H9 (cell line): ENCODE results near the gene TYW3. TPM values are rescaled to one million over a fixed set of nuclear protein-coding genes. Genes with fewer than 3 reads are reported as not detected.

Experiments
- DNase-seq: peaks from one replicate; pipeline ENCODE4 v3.0.0-alpha.2; 2017
- H2AFZ ChIP-seq: one replicate; pipeline ENCODE4 v1.6.1; 2013; ENCODE audit warnings: mild to moderate bottlenecking, low read length, control low read depth, moderate library complexity
- H2AK5ac ChIP-seq: 2 replicates; pipeline ENCODE4 v1.6.1; 2013; ENCODE audit warnings: low read length, control low read depth, mixed read lengths; ENCODE audit not compliant: insufficient read length
- H2BK120ac ChIP-seq: one replicate; pipeline ENCODE4 v1.6.1; 2013; ENCODE audit warnings: low read depth, mild to moderate bottlenecking, low read length, control low read depth, inconsistent platforms; ENCODE audit not compliant: poor library complexity, severe bottlenecking
- H2BK12ac ChIP-seq: 2 replicates; pipeline ENCODE4 v1.6.1; 2013; ENCODE audit warnings: low read length, control low read depth, mixed read lengths, low read depth; ENCODE audit not compliant: insufficient read length
- H2BK15ac ChIP-seq: 2 replicates; pipeline ENCODE4 v1.6.1; 2013; ENCODE audit warnings: low read depth, low read length, control low read depth
- H2BK20ac ChIP-seq: one replicate; pipeline ENCODE4 v1.6.1; 2013; ENCODE audit warnings: low read depth, mild to moderate bottlenecking, low read length, control low read depth, inconsistent platforms; ENCODE audit not compliant: poor library complexity, severe bottlenecking
- H2BK5ac ChIP-seq: 2 replicates; pipeline ENCODE4 v1.6.1; 2013; ENCODE audit warnings: low read length, control low read depth, mixed read lengths; ENCODE audit not compliant: insufficient read length
- H3K14ac ChIP-seq: 2 replicates; pipeline ENCODE4 v1.6.1; 2013; ENCODE audit warnings: low read length, control low read depth; ENCODE audit not compliant: insufficient read depth
- H3K18ac ChIP-seq: 2 replicates; pipeline ENCODE4 v1.6.1; 2013; ENCODE audit warnings: low read depth, mild to moderate bottlenecking, mixed read lengths, low read length, control low read depth; ENCODE audit not compliant: insufficient read length
- H3K23ac ChIP-seq: 2 replicates; pipeline ENCODE4 v1.6.1; 2013; ENCODE audit warnings: low read length, control low read depth, mixed read lengths, low read depth; ENCODE audit not compliant: insufficient read length
- H3K23me2 ChIP-seq: 2 replicates; pipeline ENCODE4 v1.6.1; 2013; ENCODE audit warnings: low read depth, mild to moderate bottlenecking, mixed read lengths, low read length, control low read depth; ENCODE audit not compliant: insufficient read length, poor library complexity, severe bottlenecking
- H3K27ac ChIP-seq: 2 replicates; pipeline ENCODE4 v1.5.1; 2013; ENCODE audit warnings: low read length, control low read depth, mixed read lengths, low read depth; ENCODE audit not compliant: insufficient read length
- H3K27me3 ChIP-seq: 2 replicates; pipeline ENCODE4 v1.6.1; 2013; ENCODE audit warnings: low read length, control low read depth, inconsistent platforms; ENCODE audit not compliant: insufficient read depth
- H3K4ac ChIP-seq: 2 replicates; pipeline ENCODE4 v1.6.1; 2013; ENCODE audit warnings: low read depth, mild to moderate bottlenecking, control low read depth, inconsistent platforms, low read length, moderate library complexity
- H3K4me1 ChIP-seq: 2 replicates; pipeline ENCODE4 v1.6.1; 2013; ENCODE audit warnings: low read length, control low read depth, inconsistent platforms; ENCODE audit not compliant: insufficient read depth
- H3K4me2 ChIP-seq: 2 replicates; pipeline ENCODE4 v1.6.1; 2013; ENCODE audit warnings: low read length, control low read depth, mixed read lengths; ENCODE audit not compliant: insufficient read length, insufficient read depth
- H3K56ac ChIP-seq: 2 replicates; pipeline ENCODE4 v1.6.1; 2013; ENCODE audit warnings: low read depth, mild to moderate bottlenecking, mixed read lengths, low read length, control low read depth; ENCODE audit not compliant: insufficient read length
- H3K79me1 ChIP-seq: 2 replicates; pipeline ENCODE4 v1.6.1; 2013; ENCODE audit warnings: low read depth, mild to moderate bottlenecking, moderate library complexity, low read length, control low read depth, inconsistent platforms; ENCODE audit not compliant: insufficient read depth, poor library complexity, severe bottlenecking
- H3K79me2 ChIP-seq: 2 replicates; pipeline ENCODE4 v1.6.1; 2013; ENCODE audit warnings: low read length, control low read depth, inconsistent platforms; ENCODE audit not compliant: insufficient read depth
- H3K9ac ChIP-seq: 2 replicates; pipeline ENCODE4 v1.6.1; 2013; ENCODE audit warnings: low read length, control low read depth, mixed read lengths; ENCODE audit not compliant: insufficient read length; ENCODE audit errors: extremely low read depth
- H3K9me3 ChIP-seq: one replicate; pipeline ENCODE4 v1.6.1; 2013; ENCODE audit warnings: low read depth, low read length, inconsistent platforms; ENCODE audit not compliant: control insufficient read depth
- H3T11ph ChIP-seq: one replicate; pipeline ENCODE4 v1.6.1; 2013; ENCODE audit warnings: mild to moderate bottlenecking, low read length, control low read depth, inconsistent platforms
- H4K20me1 ChIP-seq: one replicate; pipeline ENCODE4 v1.6.1; 2013; ENCODE audit not compliant: control insufficient read depth, insufficient read length, insufficient read depth
- H4K5ac ChIP-seq: 2 replicates; pipeline ENCODE4 v1.6.1; 2013; ENCODE audit warnings: low read depth, mild to moderate bottlenecking, mixed read lengths, low read length, control low read depth; ENCODE audit not compliant: insufficient read length
- H4K8ac ChIP-seq: replicated peaks from 2 replicates; pipeline ENCODE4 v1.6.1; 2013; ENCODE audit warnings: low read length, control low read depth, mixed read lengths, low read depth; ENCODE audit not compliant: insufficient read length
- H4K91ac ChIP-seq: 2 replicates; pipeline ENCODE4 v1.6.1; 2013; ENCODE audit warnings: low read depth, mild to moderate bottlenecking, moderate library complexity, mixed read lengths, low read length, control low read depth; ENCODE audit not compliant: insufficient read length
- H3K27ac Mint-ChIP-seq, 3 experiments: 2 replicates in 2 of 3; 3 replicates in 1 of 3; pipeline ENCODE4 v1.8.0; 2020 to 2021; ENCODE audit warnings: mixed read lengths in 3 of 3, mild to moderate bottlenecking in 1 of 3, moderate library complexity in 1 of 3
- H3K27me3 Mint-ChIP-seq: 2 replicates; pipeline ENCODE4 v1.8.0; 2021; ENCODE audit warnings: low read depth, mild to moderate bottlenecking, moderate library complexity, mixed read lengths
- H3K36me3 Mint-ChIP-seq, 3 experiments: 2 replicates in 2 of 3; 3 replicates in 1 of 3; pipeline ENCODE4 v1.8.0; 2020 to 2021; ENCODE audit warnings: low read depth in 3 of 3, mixed read lengths in 3 of 3; ENCODE audit not compliant: insufficient read depth in 1 of 3
- H3K4me1 Mint-ChIP-seq, 2 experiments: 2 replicates each; pipeline ENCODE4 v1.8.0; 2020; ENCODE audit warnings: mixed read lengths in 2 of 2
- H3K4me3 Mint-ChIP-seq, 2 experiments: 2 replicates in 1 of 2; 3 replicates in 1 of 2; pipeline ENCODE4 v1.8.0; 2020 to 2021; ENCODE audit warnings: mild to moderate bottlenecking in 2 of 2, mixed read lengths in 2 of 2, moderate library complexity in 1 of 2
- H3K9me3 Mint-ChIP-seq, 2 experiments: 2 replicates in 1 of 2; 3 replicates in 1 of 2; pipeline ENCODE4 v1.8.0; 2020; ENCODE audit warnings: mild to moderate bottlenecking in 2 of 2, mixed read lengths in 2 of 2, moderate library complexity in 1 of 2
- WGBS: extraction: QIAGEN DNeasy Blood & Tissue Kit; methylation state at CpG from one replicate; pipeline ENCODE4 v1.1.7; 2013; ENCODE audit warnings: missing lambda C conversion rate, low lambda C conversion rate, mixed read lengths; ENCODE audit not compliant: insufficient read length; ENCODE audit errors: extremely low coverage; 5-methylcytosine and 5-hydroxymethylcytosine counted together
- total RNA-seq: library from RNA; stranded (reverse); gene quantifications from 2 replicates; pipeline ENCODE4 v1.2.1, GENCODE V29; 2021
- TF ChIP-seq, protein P1 (sequence below): fragments of 200-600 bp; sonication (generic); conservative IDR thresholded peaks from 3 replicates; pipeline ENCODE4 v1.8.0; 2021; ENCODE audit warnings: antibody characterized with exemption, mild to moderate bottlenecking

TYW3 gene
- total RNA-seq, 1 experiment from 2014 or later = 10.9 TPM

DNA sequence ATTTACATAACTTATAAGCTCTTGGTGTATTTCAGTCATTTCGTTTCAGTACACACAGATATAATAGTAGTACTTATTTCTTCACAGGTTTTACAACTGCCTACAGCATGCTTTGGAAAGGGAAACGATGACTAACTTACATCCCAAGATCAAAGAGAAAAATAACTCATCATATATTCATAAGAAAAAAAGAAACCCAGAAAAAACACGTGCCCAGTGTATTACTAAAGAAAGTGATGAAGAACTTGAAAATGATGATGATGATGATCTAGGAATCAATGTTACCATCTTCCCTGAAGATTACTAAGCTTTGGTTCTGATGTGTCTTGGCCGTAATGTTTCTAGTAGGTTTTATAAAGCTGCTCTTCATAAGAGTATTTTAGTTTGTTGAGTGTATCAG, 30.9 kb downstream of the TYW3 start:
- Histone ChIP-seq H3K27me3 (no peaks in the 10 kb centered on the region), H2BK12ac (no peak overlapping the region), H3K56ac (no peak overlapping the region), H3T11ph (no peak overlapping the region), H3K4ac (no peak overlapping the region), H2BK120ac (no peak overlapping the region), H3K23ac (no peak overlapping the region), H3K9ac (no peak overlapping the region), H4K20me1 (no peaks in the 10 kb centered on the region), H3K4me1 (no peaks in the 10 kb centered on the region), H2BK20ac (no peak overlapping the region), H3K4me2 (no peak overlapping the region), H3K27ac (no peak overlapping the region), H4K91ac (no peak overlapping the region), H2BK5ac (no peak overlapping the region), H2AK5ac (no peak overlapping the region), H3K79me2 (no peaks in the 10 kb centered on the region), H4K5ac (no peak overlapping the region), H3K14ac (no peak overlapping the region), H3K23me2 (no peaks in the 10 kb centered on the region), H4K8ac (no peak overlapping the region), H2AFZ (no peak overlapping the region), H2BK15ac (no peak overlapping the region), H3K79me1 (no peaks in the 10 kb centered on the region), H3K18ac (no peak overlapping the region), H3K9me3 (no peaks in the 10 kb centered on the region)
- Mint-ChIP-seq H3K9me3 (no peaks in the 10 kb centered on the region), H3K4me3 (no peak overlapping the region), H3K4me1 (no peaks in the 10 kb centered on the region), H3K27me3 (no peaks in the 10 kb centered on the region), H3K27ac (no peak overlapping the region), H3K36me3 (peaks cover 0 to 11% (median 3%) of the 10 kb centered on the region in 3 experiments; a peak in 2 of 7 replicates)
- DNase-seq = no peak
- TF ChIP-seq, protein P1, sequence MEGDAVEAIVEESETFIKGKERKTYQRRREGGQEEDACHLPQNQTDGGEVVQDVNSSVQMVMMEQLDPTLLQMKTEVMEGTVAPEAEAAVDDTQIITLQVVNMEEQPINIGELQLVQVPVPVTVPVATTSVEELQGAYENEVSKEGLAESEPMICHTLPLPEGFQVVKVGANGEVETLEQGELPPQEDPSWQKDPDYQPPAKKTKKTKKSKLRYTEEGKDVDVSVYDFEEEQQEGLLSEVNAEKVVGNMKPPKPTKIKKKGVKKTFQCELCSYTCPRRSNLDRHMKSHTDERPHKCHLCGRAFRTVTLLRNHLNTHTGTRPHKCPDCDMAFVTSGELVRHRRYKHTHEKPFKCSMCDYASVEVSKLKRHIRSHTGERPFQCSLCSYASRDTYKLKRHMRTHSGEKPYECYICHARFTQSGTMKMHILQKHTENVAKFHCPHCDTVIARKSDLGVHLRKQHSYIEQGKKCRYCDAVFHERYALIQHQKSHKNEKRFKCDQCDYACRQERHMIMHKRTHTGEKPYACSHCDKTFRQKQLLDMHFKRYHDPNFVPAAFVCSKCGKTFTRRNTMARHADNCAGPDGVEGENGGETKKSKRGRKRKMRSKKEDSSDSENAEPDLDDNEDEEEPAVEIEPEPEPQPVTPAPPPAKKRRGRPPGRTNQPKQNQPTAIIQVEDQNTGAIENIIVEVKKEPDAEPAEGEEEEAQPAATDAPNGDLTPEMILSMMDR = no peak
- no CpG with 5 or more reads among the region's 4 CpGs for WGBS
